ENCODE data around the gene AOAH.

Gene AOAH

DNA sequence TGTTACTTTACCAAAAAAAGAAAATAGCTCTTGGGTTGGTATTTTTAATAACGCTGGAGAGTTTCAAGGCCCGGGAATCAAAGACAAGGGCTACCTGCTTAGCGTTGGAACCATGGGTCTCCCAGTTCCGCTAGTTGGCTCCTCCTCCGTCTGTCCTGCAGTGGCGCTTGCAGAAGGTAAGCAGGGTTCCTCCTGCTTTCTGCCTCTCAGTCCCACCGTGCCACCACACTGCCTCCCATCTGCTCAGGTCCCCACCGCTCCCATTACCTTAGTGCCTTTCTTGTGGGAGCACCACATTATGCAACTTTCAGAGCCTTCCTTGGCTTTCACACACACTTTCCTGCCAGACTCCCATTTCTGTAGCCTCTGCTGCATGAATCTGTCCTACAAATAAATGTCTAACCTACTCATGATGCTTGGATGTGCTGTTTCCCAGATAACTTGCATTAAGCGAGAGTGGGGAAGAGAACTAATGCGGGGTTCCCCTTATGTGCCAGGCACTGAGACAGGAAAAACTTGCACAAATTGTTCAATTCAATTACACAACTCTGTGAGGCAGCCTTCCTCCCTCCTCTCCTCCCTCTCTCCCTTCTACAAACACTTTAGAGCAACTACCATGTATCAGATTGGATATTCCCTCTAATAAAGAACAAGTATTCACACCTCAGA is 124.5 kb downstream of the AOAH start:
- DNase-seq = no peak

DNA sequence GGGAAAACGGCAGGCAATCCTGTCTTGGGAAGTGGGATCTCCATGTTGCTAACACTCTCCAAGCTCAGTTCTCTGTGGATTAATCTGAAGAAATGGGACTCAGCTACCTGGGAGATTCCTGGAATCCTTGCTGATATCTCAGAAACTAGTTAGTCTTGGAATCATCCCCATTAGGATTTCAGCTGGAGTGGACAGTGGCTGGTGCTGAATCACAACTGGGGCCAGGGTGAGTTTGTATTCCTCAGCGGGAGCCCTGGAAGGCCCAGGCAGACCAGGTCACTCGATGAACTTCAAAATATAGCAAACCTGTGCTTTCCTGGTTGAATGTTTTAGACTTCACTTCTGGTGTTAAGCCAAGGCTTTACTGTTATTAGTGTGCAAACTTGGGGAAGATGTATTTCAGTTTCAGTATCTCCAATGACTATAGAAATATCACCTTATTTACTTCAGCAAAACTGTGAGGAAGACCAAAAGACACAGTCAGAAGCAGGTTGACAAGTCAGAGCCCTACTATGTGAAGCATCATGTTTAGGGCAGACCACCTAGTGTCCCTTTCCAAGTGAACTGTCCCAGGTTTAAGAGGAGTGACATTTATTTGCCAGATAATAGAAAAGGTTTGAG is 126.1 kb downstream of the AOAH start:
- no peak for DNase-seq

DNA sequence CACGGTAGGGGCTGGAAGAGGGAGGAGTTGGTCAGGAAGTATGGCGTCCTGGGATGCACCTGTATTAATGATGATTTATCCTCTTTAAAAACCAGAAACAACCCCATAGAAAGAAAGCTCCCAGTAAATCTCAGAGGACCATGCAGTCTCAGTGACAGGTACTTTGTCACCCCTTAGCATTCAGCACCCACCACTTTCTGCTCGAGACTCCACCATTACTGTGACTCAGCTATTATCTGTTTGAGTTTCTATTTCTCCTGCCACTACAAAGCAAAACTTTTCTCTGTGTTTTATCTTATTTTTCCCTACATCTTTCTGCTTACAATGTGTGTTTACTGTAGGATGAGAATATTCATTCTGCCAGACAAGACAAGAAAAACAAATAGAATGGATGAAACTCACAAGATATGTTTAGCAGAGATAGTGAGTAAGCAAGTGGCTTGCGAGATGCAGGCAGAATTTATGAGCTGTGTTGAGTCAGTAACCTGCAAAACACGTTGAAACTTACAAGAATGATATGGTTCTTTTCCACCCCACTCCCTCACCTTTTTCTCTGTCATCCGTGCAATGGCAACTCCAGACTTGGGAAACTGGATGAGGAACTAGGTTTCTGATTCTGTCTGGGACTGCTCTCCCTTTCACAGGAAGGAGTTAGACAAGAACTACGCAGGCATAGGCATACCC is 127.1 kb downstream of the AOAH start:
- no peak for DNase-seq

DNA sequence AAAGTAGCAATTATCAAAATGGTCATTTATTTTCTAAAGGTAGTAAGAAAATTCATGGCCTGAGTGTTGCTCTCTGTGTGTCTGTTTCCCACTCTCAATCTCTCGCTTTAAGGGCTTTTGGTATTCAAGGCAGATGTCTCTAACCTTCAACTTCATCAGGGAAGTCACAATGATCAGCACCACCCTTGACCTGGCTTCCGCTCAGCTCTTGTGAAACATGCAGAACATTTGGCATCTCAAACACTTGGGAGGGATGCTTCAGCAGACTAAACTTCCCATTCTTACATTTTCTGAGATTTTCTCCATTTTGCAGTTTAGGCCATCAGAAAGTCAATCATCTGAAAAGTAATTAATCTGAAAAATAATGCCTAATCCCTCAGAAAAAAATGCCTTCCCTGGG is 129.8 kb downstream of the AOAH start:
- DNase-seq = no peak

DNA sequence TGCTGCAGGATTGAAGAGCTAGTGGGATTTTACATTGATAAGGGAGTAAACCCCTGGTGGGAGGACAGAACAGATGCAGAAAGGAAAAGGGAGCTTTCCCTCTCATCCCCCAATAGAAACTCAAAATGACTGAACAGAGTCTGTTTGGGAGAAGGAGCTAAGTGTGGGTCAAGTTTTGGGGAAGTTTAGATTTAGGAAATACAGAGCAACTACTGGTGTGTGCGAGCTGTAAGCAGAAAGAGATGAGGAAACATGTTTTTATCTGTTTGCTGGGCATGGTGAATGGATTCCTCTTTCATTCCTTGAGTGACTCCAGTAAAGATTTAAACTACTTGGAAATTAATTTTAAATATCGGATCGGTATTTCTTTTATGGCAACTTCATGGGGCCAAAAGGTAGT is 132.7 kb downstream of the AOAH start:
- no peak for DNase-seq

DNA sequence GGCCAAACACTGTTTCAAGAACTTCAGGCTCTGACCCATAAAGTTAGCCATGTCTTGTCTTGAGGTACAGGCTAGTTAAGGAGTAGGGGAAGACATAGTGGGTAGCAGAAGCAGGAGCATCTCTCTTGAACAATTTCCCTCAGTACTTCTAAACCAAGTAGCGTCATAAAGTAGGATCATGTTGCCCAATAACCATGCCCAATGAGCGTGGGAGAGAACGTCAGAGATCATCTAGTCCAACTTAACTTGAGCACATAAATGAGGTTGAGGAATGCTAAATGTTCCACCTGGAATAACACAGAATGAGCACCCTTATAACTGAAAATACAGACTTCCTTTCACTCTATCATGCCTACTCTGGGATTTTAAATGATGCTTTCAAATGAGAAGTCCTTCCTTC is 134.9 kb downstream of the AOAH start:
- no peak for DNase-seq

DNA sequence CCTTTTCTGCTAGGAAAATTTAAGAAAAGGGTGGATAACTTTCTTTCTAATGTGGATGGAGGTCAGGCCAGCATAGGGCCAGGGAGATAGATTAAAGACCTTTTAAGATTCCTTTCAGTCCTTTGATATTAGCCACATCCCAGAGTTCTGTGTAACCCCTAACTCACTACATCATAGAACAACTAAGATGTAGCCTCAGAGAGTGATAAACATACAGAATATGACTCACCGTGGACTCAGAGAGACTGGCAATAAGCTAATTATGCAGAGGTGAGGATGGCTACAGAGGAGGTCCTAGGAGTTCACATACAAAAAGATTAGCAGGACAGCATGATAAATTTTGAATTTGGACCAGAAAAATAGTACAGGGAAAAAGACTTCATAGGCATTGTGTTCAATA is 141.0 kb downstream of the AOAH start:
- DNase-seq = no peak

DNA sequence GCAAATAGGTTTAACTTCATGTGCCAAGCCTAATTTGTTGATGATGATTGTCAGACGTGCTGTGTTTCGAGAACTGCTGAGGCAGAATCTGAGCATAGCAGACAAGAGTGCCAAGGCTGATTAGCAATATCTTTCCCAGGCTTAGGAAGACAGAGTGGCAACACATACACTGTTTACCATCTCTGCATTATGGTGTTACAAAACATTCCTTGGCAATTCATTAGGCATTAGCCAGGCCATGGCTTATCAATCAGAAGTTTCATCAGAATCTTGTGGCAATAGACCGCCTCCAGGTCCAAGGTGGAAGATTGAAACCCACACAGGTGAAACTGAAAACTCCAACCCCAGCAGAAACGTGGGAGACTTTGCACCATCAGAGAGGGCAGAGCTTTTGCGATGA is 148.5 kb downstream of the AOAH start:
- DNase-seq = no peak

DNA sequence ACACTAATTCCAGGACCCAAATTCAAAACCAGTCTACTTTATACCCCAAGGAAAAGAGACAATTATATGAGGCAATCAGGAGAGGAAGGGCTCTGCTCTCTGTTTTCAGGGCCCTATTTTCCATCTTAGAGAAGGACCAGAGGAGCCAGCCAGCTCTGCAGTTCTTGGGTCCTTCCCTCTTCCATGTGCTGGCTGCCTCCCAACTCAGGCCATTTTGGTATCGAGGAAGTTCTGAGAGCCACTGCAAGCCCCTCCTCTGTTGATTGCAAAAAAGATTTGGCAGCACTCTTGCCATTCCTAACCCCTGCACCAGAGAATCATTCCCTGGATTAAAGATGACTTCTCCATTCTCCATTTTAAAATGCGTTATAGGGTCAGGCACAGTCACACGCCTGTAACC is 151.2 kb downstream of the AOAH start:
- no peak for DNase-seq

DNA sequence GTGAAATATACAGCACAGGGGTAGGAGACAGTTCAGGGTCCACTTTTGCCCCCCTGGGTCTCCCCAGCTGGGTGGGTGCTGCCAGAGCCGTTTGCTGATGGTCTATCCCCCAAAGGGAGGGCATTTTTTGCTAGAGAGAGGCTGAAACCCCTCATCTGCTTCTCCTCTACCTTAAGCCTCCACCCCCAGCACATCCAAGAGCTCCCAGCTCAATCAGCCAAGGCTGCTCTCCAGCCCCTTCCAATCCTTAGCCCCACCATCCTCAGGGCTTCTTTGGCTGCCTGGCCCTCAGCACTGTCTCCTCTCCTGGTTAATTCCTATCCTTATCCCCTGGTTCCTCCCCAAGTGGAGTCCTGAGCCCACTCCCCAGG is 153.1 kb downstream of the AOAH start:
- no peak for DNase-seq

DNA sequence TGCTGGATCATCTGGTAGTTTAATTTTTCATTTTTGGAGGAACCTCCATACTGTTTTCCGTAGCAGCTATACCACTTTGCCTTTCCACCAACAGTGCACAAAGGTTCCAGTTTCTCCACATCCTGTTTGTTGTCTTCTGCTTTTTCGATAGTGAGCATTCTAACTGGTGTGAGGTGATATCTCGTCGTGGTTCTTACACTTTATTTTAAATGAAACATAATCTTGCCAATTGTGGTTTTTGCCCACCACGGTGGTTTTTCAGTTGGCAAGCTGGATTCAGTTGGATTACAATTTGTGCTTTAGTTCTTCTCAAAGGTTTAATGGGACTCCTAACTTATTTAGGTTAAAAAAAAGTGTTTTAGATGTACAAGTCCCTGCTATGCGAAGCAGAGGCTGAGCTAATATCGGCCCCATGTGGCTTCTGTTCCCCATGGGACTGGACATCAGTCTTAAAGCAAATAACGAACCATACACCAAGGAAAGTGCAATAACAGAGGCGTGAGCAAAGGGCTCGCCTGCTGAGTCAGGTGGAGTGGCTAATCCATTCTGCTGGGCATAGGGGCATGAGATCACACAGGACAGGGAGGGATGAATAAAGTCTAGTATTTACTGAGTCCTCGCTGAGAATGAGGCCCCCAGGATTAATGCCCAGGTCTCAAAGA is 153.6 kb downstream of the AOAH start:
- no peak for DNase-seq

DNA sequence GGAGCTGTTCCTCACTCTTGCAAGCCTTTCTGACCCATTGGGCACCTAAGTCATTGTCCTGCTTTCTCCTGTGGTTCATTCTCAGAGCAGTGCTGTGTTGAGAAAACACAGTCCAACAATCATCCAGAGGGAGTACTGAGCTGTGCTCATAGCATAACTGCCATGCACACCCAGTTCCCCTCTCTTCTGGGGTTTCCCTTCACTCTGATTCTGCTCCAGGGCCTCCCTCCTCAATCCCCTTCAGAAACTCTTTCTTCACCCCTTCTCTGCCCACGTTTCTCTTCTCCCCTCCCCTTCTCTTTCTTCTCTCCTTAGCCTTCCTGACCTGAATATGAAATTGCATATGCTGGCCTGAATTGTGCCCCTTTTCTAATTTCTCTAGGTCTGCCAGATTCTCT is 155.8 kb downstream of the AOAH start:
- DNase-seq = no peak

DNA sequence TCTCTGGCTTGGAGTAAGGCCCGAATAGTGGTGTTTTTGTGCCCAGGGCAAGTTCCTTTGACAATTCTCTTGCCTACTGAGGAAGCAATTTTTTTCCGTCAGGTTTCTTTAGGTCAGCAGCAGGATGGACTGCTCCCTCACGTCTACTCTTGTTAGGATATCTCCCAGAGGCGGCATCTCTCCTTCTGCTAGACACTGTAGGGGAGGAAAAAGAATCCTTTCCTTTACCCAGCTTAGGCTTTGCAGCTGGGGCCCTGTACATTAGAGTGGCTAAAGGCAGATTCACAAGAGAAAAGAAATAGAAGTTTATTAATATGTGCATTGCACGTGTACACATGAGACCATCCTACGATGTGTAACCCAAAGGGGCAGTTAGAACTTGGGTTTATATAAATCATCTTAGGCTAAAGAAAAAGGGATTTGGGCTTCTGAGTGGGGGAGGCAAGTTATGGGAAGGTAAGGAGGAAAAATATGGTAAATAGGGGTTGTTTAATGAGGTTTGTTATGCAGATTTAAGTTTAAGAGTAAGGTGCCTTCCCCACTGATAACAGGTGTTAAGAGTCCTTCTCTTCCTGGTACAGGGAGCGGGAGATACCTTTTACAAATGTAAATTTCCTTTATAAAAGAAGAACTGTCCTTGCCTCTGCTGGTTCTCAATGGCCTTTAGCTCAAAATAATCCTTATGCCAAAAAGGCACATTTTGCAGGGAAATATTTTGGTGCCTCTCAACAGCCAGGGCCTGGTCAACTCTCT is 156.4 kb downstream of the AOAH start:
- no peak for DNase-seq

DNA sequence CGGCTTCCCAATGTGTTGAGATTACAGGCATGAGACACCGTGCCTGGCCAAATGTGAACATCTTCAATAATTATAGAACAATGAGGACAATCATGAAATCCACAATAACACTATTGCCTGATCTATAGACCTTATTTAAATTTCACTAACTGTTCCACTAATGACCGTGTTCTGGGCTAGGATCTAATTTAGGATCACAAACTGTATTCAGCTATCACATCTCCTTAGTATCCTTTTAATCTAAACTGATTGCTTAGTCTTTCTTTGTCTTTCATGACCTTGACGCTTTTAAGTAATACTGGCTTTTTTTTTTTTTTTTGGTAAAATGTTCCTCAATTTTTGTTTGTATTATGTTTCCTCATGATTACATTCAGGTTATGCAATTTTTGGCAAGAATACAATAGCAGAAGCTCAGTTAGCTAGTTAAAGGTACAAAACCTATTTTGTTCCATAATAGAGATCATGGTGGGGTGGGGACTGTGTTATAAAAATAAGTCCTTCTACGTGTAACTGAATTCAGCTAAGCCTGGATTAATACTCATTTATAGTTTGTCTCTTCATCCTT is 158.4 kb downstream of the AOAH start:
- no peak for DNase-seq

DNA sequence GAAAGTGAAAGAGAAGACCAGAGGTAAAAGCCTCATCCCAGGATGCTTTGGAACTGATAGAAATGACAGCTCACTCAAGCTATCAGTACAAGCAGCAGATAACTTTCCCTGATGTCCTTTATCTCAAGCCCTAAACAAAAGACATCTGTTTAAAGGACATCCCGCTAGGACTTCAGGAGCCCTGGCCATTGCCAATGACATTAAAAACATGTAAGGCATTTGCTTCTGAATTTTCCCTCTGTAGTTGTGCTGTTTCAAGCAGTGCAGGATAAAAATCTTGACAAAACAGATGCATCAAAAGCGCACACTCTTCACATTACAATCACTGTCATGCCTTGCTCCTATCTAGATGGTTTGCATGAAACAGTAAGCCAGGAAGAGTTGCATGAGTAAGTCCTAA is 159.8 kb downstream of the AOAH start:
- DNase-seq = no peak

DNA sequence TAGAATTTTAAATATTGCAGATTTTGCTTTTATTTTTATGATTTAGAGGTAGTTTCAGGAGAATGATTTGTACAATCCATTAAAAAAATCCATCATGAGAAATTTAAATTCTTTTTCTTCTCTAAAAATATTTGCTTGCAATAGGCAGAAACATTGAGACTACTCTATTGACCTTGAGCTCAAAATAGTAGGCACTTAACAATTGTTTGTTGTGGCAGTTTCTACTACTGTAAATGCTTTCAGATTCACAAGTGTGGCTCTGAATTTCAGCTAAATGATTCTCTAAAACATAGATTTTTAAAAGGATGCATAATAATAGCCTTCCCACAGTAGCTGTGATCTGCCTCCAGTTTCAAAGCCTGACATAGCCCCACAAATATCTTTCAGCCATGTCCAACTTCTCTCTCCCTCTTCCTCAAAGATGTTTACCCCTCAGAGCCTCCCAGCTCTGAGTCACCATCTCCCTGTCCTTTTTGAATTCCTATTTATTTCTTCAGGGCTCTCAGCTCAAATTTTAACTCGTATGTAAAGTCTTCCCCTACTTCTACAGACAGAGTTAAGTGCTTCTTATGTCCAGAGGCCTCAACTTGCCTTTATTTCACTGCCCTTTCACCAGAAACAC is 160.5 kb downstream of the AOAH start:
- no peak for DNase-seq

DNA sequence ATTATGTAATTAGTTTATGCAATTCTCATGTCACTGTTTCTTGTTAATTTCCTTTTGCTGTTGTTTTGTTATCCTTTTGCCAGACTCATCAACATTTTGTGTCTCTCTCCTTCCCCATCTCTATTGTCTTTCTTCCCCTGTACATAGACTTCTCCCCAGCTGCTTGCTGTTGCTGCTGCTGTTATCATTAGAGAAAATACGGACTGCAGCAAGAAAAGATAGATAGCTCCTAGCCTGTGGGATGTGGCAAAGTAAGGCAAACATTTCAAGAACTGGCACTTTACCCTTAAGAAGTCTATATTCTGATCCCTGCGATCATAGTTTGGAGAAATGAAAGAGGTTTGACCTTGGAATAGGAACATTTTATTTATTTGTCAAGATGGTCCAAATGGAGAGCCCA is 162.2 kb downstream of the AOAH start:
- no peak for DNase-seq

DNA sequence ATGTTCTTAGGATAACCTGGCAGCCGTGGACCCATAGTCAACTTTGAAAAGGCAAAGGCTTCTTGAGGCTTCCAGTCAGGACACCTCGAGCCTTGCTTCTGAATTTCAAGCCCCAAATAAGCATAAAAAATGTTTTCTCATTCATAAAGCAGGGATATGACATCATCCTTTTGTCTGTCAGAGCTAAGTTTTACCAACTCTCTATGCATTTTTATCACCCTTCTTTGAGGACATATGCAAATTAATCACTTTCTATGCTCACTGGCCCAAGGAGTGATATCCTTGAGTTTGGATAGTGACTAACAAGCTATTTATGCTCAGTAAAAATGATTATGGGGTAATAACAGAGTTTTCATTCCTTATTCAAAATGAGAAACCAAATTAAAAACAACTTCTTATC is 175.3 kb downstream of the AOAH start:
- DNase-seq = no peak

DNA sequence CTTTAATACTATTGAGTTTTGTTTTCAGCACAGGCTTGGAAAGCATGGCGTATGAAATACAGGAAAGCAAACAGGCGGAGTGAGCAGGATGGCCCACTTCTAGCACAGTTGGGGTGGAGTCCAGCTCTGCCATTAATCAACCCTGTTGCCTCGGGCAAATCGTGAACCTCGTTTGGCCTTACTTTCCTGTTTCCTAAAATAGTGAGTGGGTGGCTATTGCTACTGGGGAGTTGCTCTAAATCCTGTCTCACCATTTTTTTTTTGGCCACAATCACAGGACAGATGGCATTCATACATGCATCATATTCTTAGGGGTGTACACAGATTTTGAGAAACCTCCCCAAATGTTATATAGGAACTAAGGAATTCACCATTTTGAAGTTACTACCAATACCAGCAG is 176.9 kb downstream of the AOAH start:
- no peak for DNase-seq

DNA sequence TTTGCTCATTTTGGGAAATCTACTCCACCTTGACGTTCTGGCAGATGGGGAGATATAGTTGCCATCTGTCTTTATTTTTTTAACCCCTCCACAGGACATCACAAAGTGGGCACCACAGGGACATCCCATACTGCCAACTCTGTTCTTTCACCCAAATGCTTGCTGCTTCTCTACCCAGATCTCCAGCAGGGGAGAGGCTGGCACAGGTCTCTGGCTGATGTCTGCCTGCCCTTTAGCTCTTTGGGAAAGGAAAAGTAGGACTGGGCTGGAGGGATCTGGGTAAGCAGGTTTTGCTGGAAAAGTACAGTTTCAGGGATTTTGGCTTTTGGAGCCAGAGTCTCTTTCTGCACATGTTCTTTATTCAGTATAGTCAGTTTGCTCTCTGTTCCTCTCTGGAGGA is 178.0 kb downstream of the AOAH start:
- no peak for DNase-seq

DNA sequence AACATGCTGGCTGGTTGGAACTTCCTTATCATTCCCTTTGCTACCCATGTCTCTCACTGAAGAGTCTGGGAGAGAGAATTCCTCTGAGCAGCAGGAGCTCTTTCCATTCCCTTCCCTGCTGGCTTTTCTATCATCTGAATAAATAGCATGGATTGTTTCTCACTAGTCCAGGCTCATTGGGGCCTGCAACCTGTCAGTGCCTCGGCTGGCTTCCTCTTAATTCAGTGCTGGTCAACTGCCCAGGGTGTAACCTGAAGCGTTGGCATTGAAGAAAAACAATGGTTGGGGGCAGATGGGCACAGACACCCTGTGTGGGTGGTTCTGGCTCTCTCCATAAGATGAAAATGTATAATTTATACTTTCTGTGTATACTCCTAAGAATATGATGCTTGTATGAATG is 179.0 kb downstream of the AOAH start:
- no peak for DNase-seq

DNA sequence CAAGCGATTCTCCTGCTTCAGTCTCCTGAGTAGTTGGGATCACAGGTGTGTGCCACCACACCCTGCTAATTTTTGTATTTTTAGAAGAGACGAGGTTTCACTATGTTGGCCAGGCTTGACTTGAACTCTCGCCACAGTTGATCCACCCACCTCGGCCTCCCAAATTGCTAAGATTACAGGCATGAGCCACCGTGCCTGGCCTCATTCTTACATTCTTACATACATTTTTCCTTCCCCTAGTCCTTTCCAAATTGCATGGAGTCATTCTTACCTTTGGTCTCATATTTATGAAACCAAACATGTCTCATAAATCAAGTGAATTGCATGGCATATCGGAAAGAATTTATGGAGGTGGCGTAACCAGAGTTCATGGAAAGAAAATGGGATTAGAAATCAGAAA is 186.2 kb downstream of the AOAH start:
- no peak for DNase-seq

All from stimulated activated CD8-positive, alpha-beta memory T cell treated with anti-CD3 and anti-CD28 coated beads, Interleukin-4, amount 100 ng/mL, for 48 hours (primary cell).